ENCODE results near the gene FGD3.

- TF ChIP-seq, protein P1, sequence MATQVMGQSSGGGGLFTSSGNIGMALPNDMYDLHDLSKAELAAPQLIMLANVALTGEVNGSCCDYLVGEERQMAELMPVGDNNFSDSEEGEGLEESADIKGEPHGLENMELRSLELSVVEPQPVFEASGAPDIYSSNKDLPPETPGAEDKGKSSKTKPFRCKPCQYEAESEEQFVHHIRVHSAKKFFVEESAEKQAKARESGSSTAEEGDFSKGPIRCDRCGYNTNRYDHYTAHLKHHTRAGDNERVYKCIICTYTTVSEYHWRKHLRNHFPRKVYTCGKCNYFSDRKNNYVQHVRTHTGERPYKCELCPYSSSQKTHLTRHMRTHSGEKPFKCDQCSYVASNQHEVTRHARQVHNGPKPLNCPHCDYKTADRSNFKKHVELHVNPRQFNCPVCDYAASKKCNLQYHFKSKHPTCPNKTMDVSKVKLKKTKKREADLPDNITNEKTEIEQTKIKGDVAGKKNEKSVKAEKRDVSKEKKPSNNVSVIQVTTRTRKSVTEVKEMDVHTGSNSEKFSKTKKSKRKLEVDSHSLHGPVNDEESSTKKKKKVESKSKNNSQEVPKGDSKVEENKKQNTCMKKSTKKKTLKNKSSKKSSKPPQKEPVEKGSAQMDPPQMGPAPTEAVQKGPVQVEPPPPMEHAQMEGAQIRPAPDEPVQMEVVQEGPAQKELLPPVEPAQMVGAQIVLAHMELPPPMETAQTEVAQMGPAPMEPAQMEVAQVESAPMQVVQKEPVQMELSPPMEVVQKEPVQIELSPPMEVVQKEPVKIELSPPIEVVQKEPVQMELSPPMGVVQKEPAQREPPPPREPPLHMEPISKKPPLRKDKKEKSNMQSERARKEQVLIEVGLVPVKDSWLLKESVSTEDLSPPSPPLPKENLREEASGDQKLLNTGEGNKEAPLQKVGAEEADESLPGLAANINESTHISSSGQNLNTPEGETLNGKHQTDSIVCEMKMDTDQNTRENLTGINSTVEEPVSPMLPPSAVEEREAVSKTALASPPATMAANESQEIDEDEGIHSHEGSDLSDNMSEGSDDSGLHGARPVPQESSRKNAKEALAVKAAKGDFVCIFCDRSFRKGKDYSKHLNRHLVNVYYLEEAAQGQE (IDR thresholded peaks at IDR 0.05): no peak
- TF ChIP-seq, protein P2, sequence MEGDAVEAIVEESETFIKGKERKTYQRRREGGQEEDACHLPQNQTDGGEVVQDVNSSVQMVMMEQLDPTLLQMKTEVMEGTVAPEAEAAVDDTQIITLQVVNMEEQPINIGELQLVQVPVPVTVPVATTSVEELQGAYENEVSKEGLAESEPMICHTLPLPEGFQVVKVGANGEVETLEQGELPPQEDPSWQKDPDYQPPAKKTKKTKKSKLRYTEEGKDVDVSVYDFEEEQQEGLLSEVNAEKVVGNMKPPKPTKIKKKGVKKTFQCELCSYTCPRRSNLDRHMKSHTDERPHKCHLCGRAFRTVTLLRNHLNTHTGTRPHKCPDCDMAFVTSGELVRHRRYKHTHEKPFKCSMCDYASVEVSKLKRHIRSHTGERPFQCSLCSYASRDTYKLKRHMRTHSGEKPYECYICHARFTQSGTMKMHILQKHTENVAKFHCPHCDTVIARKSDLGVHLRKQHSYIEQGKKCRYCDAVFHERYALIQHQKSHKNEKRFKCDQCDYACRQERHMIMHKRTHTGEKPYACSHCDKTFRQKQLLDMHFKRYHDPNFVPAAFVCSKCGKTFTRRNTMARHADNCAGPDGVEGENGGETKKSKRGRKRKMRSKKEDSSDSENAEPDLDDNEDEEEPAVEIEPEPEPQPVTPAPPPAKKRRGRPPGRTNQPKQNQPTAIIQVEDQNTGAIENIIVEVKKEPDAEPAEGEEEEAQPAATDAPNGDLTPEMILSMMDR (IDR thresholded peaks at IDR 0.05; ENCODE audit: low read depth, low read length, missing input control): no peak
- TF ChIP-seq, protein P3, sequence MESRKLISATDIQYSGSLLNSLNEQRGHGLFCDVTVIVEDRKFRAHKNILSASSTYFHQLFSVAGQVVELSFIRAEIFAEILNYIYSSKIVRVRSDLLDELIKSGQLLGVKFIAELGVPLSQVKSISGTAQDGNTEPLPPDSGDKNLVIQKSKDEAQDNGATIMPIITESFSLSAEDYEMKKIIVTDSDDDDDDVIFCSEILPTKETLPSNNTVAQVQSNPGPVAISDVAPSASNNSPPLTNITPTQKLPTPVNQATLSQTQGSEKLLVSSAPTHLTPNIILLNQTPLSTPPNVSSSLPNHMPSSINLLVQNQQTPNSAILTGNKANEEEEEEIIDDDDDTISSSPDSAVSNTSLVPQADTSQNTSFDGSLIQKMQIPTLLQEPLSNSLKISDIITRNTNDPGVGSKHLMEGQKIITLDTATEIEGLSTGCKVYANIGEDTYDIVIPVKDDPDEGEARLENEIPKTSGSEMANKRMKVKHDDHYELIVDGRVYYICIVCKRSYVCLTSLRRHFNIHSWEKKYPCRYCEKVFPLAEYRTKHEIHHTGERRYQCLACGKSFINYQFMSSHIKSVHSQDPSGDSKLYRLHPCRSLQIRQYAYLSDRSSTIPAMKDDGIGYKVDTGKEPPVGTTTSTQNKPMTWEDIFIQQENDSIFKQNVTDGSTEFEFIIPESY (IDR thresholded peaks at IDR 0.05): no peak
- TF ChIP-seq YY1 (IDR thresholded peaks at IDR 0.05): no peak
- no peak for TF ChIP-seq RAD21 (IDR thresholded peaks at IDR 0.05)
Observed at GRCh38 chr9:93011114-93011513, 63.8 kb downstream of the FGD3 start.

All from liver (tissue), 3 donors.